Endothelial cell of umbilical vein (primary cell): ENCODE measurements around the gene TRIM24. TPM values are rescaled to one million over a fixed set of nuclear protein-coding genes. Genes with fewer than 3 reads are reported as not detected.

Experiments
- BruUV-seq: library from RNA; stranded (reverse); fragments of 400-500 nt; replicated peaks from 2 replicates; lab custom pipeline; 2021; lab: Mats Ljungman, UMichigan
- CTCF ChIA-PET: fragments of 300-600, 350-600 bp; sonication (Branson Sonifier 250); formaldehyde crosslinking; loops from one replicate; lab custom pipeline; 2021; ENCODE audit warnings: antibody characterized with exemption, inconsistent platforms; lab: Charles Lee
- POLR2A ChIA-PET: fragments of 300-600, 350-600 bp; sonication (Branson Sonifier 250); formaldehyde crosslinking; loops from one replicate; lab custom pipeline; 2021; ENCODE audit warnings: antibody characterized with exemption, inconsistent platforms; lab: Charles Lee
- DNase-seq: peaks from one replicate; pipeline ENCODE4 v3.0.0-alpha.2; 2011; ENCODE audit warnings: low read depth, low spot score
- FAIRE-seq: peaks from 2 replicates; lab custom pipeline; 2011; peaks lifted over from hg19 to GRCh38; lab: Jason Lieb, UNC
- H2AFZ ChIP-seq: 2 replicates; pipeline ENCODE4 v1.6.0; 2012; ENCODE audit warnings: low read depth, low read length, control low read depth, inconsistent platforms
- H3K27ac ChIP-seq: 2 replicates; pipeline ENCODE4 v1.5.1; 2011; ENCODE audit warnings: low read depth, mild to moderate bottlenecking, control low read depth, low read length, moderate library complexity; ENCODE audit not compliant: insufficient read depth
- H3K27me3 ChIP-seq, 2 experiments: 2 replicates each; pipeline versions ENCODE4 v1.6.0 to v1.6.1; 2011; ENCODE audit warnings: low read length in 2 of 2, mixed read lengths in 1 of 2; ENCODE audit not compliant: control insufficient read depth in 2 of 2, insufficient read depth in 2 of 2
- H3K36me3 ChIP-seq, 2 experiments: 2 replicates in 1 of 2; 3 replicates in 1 of 2; pipeline ENCODE4 v1.5.1; 2011; ENCODE audit warnings: low read length in 2 of 2, mild to moderate bottlenecking in 1 of 2, moderate library complexity in 1 of 2; ENCODE audit not compliant: control insufficient read depth in 2 of 2, insufficient read depth in 2 of 2; ENCODE audit errors: extremely low read depth in 1 of 2
- H3K4me1 ChIP-seq: 3 replicates; pipeline ENCODE4 v1.5.1; 2011; ENCODE audit warnings: mild to moderate bottlenecking, low read length; ENCODE audit not compliant: control insufficient read depth, insufficient read depth; ENCODE audit errors: extremely low read depth
- H3K4me2 ChIP-seq: 2 replicates; pipeline ENCODE4 v1.6.1; 2011; ENCODE audit warnings: low read length, control low read depth, mixed read lengths; ENCODE audit not compliant: insufficient read depth
- H3K4me3 ChIP-seq, 3 experiments: fragments of 200-600 bp in 1 of 3; sonication (generic), shearing (Covaris generic) in 1 of 3; replicated peaks in 1 of 3; 2 replicates each; pipeline ENCODE4 v1.5.1; 2011 to 2016; ENCODE audit warnings: control low read depth in 3 of 3, low read length in 3 of 3, mild to moderate bottlenecking in 2 of 3, inconsistent platforms in 1 of 3, low read depth in 1 of 3, moderate library complexity in 1 of 3; ENCODE audit not compliant: insufficient read depth in 1 of 3
- H3K79me2 ChIP-seq: 2 replicates; pipeline ENCODE4 v1.6.0; 2012; ENCODE audit warnings: low read length, inconsistent platforms; ENCODE audit not compliant: control insufficient read depth, insufficient read depth
- H3K9ac ChIP-seq: replicated peaks from 2 replicates; pipeline ENCODE3; 2011; ENCODE audit warnings: low read length, control low read depth; ENCODE audit not compliant: insufficient read depth; ENCODE audit errors: extremely low read depth
- H3K9me1 ChIP-seq: replicated peaks from 3 replicates; pipeline ENCODE4 v1.6.0; 2011; ENCODE audit warnings: mild to moderate bottlenecking, low read length; ENCODE audit not compliant: control insufficient read depth, insufficient read depth; ENCODE audit errors: extremely low read depth
- H3K9me3 ChIP-seq: replicated peaks from 2 replicates; pipeline ENCODE4 v1.5.1; 2012; ENCODE audit warnings: low read length, inconsistent platforms; ENCODE audit not compliant: control insufficient read depth, insufficient read depth
- H4K20me1 ChIP-seq: replicated peaks from 2 replicates; pipeline ENCODE3; 2011; ENCODE audit warnings: mild to moderate bottlenecking, low read length; ENCODE audit not compliant: control insufficient read depth, insufficient read depth; ENCODE audit errors: extremely low read depth
- CTCF ChIP-seq, 2 donors: IDR thresholded peaks; 1 replicate in 1 of 2; 2 replicates in 1 of 2; pipeline ENCODE4 v1.5.1; 2011; ENCODE audit warnings: low read length in 2 of 2, mild to moderate bottlenecking in 2 of 2, moderate library complexity in 2 of 2, control low read depth in 1 of 2, inconsistent platforms in 1 of 2, low read depth in 1 of 2; ENCODE audit not compliant: insufficient read depth in 1 of 2; ENCODE audit errors: extremely low read depth in 1 of 2
- EZH2 ChIP-seq: IDR thresholded peaks from 2 replicates; pipeline ENCODE4 v1.6.1; 2012; ENCODE audit warnings: borderline replicate concordance, low read depth, mild to moderate bottlenecking, moderate library complexity, low read length, inconsistent platforms; ENCODE audit not compliant: severe bottlenecking
- FOS ChIP-seq: IDR thresholded peaks from 2 replicates; pipeline ENCODE4 v1.6.1; 2011; ENCODE audit warnings: mild to moderate bottlenecking, low read length, moderate library complexity, borderline replicate concordance; ENCODE audit not compliant: insufficient read depth
- GATA2 ChIP-seq: IDR thresholded peaks from 2 replicates; pipeline ENCODE4 v1.7.0; 2011; ENCODE audit warnings: low read depth, mild to moderate bottlenecking, moderate library complexity, mixed read lengths, low read length; ENCODE audit not compliant: insufficient read length, insufficient read depth
- JUN ChIP-seq: IDR thresholded peaks from 2 replicates; pipeline ENCODE4 v1.6.1; 2011; ENCODE audit warnings: borderline replicate concordance, low read depth; ENCODE audit not compliant: insufficient read length, insufficient read depth
- MAX ChIP-seq: IDR thresholded peaks from 2 replicates; pipeline ENCODE4 v1.6.1; 2011; ENCODE audit not compliant: insufficient read depth, insufficient read length
- MYC ChIP-seq: IDR thresholded peaks from one replicate; pipeline ENCODE4 v1.6.1; 2011; ENCODE audit warnings: mild to moderate bottlenecking, low read depth, low read length
- POLR2A ChIP-seq: IDR thresholded peaks from 2 replicates; pipeline ENCODE4 v1.6.1; 2012; ENCODE audit warnings: low read depth, mild to moderate bottlenecking, control low read depth, low read length
- POLR2AphosphoS5 ChIP-seq: IDR thresholded peaks from 2 replicates; pipeline ENCODE4 v1.6.1; 2012; ENCODE audit warnings: low read depth, mild to moderate bottlenecking, control low read depth, low read length, moderate library complexity; ENCODE audit not compliant: insufficient read depth
- dilution Hi-C: fragments of 300-500 bp; cut with MboI; formaldehyde crosslinking; loops from one replicate; pipeline ENCODE4 v1.15.0; 2019; ENCODE audit warnings: low sequenced_read_pairs; ENCODE audit not compliant: extremely low pct_ligation_motif_present
- intact Hi-C: fragments of 100-400 bp; cut with micrococcal nuclease; formaldehyde crosslinking; loops from one replicate; pipeline ENCODE4 v1.10.0; 2022
- polyA plus RNA-seq, 4 experiments: library from polyadenylated mRNA; depleted of rRNA in 3 of 4; stranded (reverse) in 3 of 4; unstranded in 1 of 4; fragments of >200 nt; gene quantifications; 2 replicates each; pipeline versions ENCODE4 v1.2.1 to v1.2.3, GENCODE V29; 2011 to 2012; ENCODE audit warnings: missing spikeins in 1 of 4
- total RNA-seq: library from RNA; stranded (reverse); gene quantifications from 2 replicates; pipeline ENCODE4 v1.2.3, GENCODE V29; 2021

Gene TRIM24
- total and polyA plus RNA-seq, 2 donors (not counting 3 experiments of a cell fraction or from before 2014, with no cell fraction given) = 9.1 to 26.1 TPM

- Histone ChIP-seq H3K9ac (no peak overlapping the region), H3K4me2 (no peak overlapping the region), H3K27me3 (no peaks in the 10 kb centered on the region), H2AFZ (no peak overlapping the region), H3K4me1 (peaks cover 21% of the 10 kb centered on the region), H3K36me3 (peaks cover 0 to 16% of the 10 kb centered on the region in 2 experiments), H3K79me2 (no peaks in the 10 kb centered on the region), H3K9me1 (no peaks in the 10 kb centered on the region), H4K20me1 (no peaks in the 10 kb centered on the region), H3K4me3 (no peak overlapping the region), H3K9me3 (no peaks in the 10 kb centered on the region), H3K27ac (peak overlapping the region; percentile 4)
- ChIA-PET POLR2A (no interaction called here), CTCF (no interaction called here)
- intact Hi-C loops (loop anchor here (10.0 kb wide), 1 partner anchor 384 kb away; no protein-coding TSS in a partner anchor), dilution Hi-C loops (no loop called here)
- no TSS peak for BruUV-seq
- DNase-seq (peak; percentile 81), FAIRE-seq (peak; percentile 47)
- TF ChIP-seq JUN = no peak
- TF ChIP-seq EZH2 = no peak
- no peak for TF ChIP-seq POLR2A
- no peak for TF ChIP-seq POLR2AphosphoS5
- TF ChIP-seq GATA2 = no peak
- no peak for TF ChIP-seq FOS
- no peak for TF ChIP-seq CTCF (IDR thresholded peaks at IDR 0.05; ENCODE audit: extremely low read depth in 1 of 2, insufficient read depth in 1 of 2, low read depth in 1 of 2, low read length in 2 of 2)
- no peak for TF ChIP-seq MAX
- TF ChIP-seq MYC = no peak
Observed at GRCh38 chr7:138549082-138549481, 89.0 kb downstream of the TRIM24 start.
